Kidney capillary endothelial cell (primary cell): ENCODE data around the gene L1TD1.
"Not testable (repeated sequence)": the region's sequence is repeated elsewhere in the genome, so short reads cannot be mapped to it uniquely, and the experiment has no call there.

ENCODE experiments used
- DNase-seq: peaks from one replicate; pipeline ENCODE4 v3.0.0-alpha.2; 2018; ENCODE audit warnings: low spot score

Gene L1TD1

GRCh38 chr1:62194651-62195544, at the start of gene L1TD1:
Gene L1TD1 (plus strand): TSS chr1:62194849. CDS start chr1:62206629, 11,780 bp downstream.
- no peak for DNase-seq

- DNase-seq: no peak
These were observed 34.7 kb upstream of the L1TD1 start for GRCh38 chr1:62159940-62160348.

- no peak for DNase-seq
These were observed 32.9 kb upstream of the L1TD1 start for GRCh38 chr1:62161711-62162110.

GRCh38 chr1:62170380-62170779, 24.3 kb upstream of the L1TD1 start:
- not testable (repeated sequence) for DNase-seq

- DNase-seq: peak; percentile 49
These were observed 19.0 kb upstream of the L1TD1 start for GRCh38 chr1:62175568-62176179.

- DNase-seq: no peak
These were observed 17.9 kb upstream of the L1TD1 start for GRCh38 chr1:62176597-62177312.

GRCh38 chr1:62177621-62178020, 17.0 kb upstream of the L1TD1 start:
- no peak for DNase-seq

GRCh38 chr1:62178372-62178771, 16.3 kb upstream of the L1TD1 start:
- no peak for DNase-seq

- not testable (repeated sequence) for DNase-seq
These were observed 14.6 kb upstream of the L1TD1 start for GRCh38 chr1:62180054-62180453.

GRCh38 chr1:62180639-62181038, 14.0 kb upstream of the L1TD1 start:
- DNase-seq: peak; percentile 10

- no peak for DNase-seq
These were observed 13.1 kb upstream of the L1TD1 start for GRCh38 chr1:62181532-62181931.

GRCh38 chr1:62182157-62182556, 12.5 kb upstream of the L1TD1 start:
- not testable (repeated sequence) for DNase-seq

- DNase-seq: not testable (repeated sequence)
These were observed 11.3 kb upstream of the L1TD1 start for GRCh38 chr1:62183164-62184020.

GRCh38 chr1:62184336-62184735, 10.3 kb upstream of the L1TD1 start:
- DNase-seq: no peak

GRCh38 chr1:62185233-62185632, 9.4 kb upstream of the L1TD1 start:
- DNase-seq: not testable (repeated sequence)

GRCh38 chr1:62185677-62186076, 9.0 kb upstream of the L1TD1 start:
- DNase-seq: no peak

- DNase-seq: no peak
These were observed 7.1 kb upstream of the L1TD1 start for GRCh38 chr1:62187548-62187947.

GRCh38 chr1:62188111-62188510, 6.5 kb upstream of the L1TD1 start:
- no peak for DNase-seq

GRCh38 chr1:62196086-62196690, 1.5 kb downstream of the L1TD1 start:
- DNase-seq: no peak

GRCh38 chr1:62198069-62198780, 3.6 kb downstream of the L1TD1 start:
- no peak for DNase-seq

- DNase-seq: no peak
These were observed 4.1 kb downstream of the L1TD1 start for GRCh38 chr1:62198781-62199125.
